GM23248 (cell line): ENCODE measurements around the gene BTN1A1.

ENCODE experiments used
- EZH2 ChIP-seq: fragments of 200-600 bp; sonication (generic); IDR thresholded peaks from 2 replicates; pipeline ENCODE4 v1.6.1; 2018; ENCODE audit warnings: antibody characterized with exemption, mild to moderate bottlenecking; ENCODE audit not compliant: insufficient read depth, poor library complexity, severe bottlenecking
- EZH2phosphoT487 ChIP-seq: fragments of 200-600 bp; sonication (generic); IDR thresholded peaks from 2 replicates; pipeline ENCODE4 v1.6.1; 2018; ENCODE audit warnings: antibody characterized with exemption, moderate library complexity, mild to moderate bottlenecking, low read depth; ENCODE audit not compliant: insufficient read depth

GRCh38 chr6:26536571-26537159 is 36.6 kb downstream of the BTN1A1 start:
- no peak for TF ChIP-seq EZH2
- TF ChIP-seq EZH2phosphoT487: no peak
